Measurements from ENCODE around the gene PHF21B. TPM values are rescaled to one million over a fixed set of nuclear protein-coding genes. Genes with fewer than 3 reads are reported as not detected.

The PHF21B gene
- total RNA-seq, 1 donor from 2014 or later = 113 TPM

DNA sequence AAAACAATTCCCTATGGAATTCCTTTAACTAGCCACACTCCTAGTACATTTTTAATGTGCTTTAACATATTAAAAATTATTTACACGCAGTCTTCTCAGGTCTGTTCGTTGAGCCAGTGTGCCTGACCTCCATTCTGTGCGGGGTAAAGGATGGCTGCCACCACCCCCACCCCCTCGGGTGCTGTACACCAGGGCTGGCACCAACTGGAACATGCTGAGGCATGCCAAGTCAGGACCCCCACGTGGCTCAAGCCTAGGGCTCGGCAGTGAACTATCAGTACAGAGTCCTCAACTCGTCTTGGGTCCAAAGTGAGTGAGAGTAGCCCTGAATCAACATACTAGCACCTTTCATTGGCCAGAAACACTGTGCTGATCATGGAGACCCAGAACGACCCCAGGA lies 32.5 kb upstream of the PHF21B start:
- H3K36me3 Mint-ChIP-seq (ENCODE audit: unreplicated experiment) = no peaks in the 10 kb centered on the region

DNA sequence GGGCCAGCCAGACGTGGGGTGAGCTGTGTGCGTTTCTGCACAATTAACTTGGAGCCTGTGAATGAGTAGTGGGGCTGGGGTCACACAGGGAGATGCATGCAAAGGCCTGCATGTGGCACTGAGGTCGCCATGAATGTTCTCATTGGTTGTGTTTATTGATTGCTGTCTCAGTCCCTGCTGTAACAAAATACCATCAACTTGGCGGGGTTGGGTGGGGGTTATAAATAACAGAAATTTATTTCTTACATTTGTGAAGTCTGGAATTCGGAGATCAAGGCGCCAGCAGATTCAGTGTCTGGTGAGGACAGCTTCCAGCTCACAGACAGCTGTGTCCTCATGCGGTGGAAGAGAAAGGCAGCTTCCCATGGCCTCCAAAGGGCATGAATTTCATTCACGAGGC lies 29.3 kb upstream of the PHF21B start:
- peaks cover 10% of the 10 kb centered on the region for H3K27me3 Mint-ChIP-seq (ENCODE audit: unreplicated experiment)
- no peaks in the 10 kb centered on the region for H3K36me3 Mint-ChIP-seq (ENCODE audit: unreplicated experiment)
- H3K4me1 Mint-ChIP-seq (ENCODE audit: low read depth, unreplicated experiment) = no peaks in the 10 kb centered on the region
- DNase-seq = no peak
- peaks cover 8% of the 10 kb centered on the region for H3K9me3 Mint-ChIP-seq (ENCODE audit: unreplicated experiment)
- TF ChIP-seq, protein P1, sequence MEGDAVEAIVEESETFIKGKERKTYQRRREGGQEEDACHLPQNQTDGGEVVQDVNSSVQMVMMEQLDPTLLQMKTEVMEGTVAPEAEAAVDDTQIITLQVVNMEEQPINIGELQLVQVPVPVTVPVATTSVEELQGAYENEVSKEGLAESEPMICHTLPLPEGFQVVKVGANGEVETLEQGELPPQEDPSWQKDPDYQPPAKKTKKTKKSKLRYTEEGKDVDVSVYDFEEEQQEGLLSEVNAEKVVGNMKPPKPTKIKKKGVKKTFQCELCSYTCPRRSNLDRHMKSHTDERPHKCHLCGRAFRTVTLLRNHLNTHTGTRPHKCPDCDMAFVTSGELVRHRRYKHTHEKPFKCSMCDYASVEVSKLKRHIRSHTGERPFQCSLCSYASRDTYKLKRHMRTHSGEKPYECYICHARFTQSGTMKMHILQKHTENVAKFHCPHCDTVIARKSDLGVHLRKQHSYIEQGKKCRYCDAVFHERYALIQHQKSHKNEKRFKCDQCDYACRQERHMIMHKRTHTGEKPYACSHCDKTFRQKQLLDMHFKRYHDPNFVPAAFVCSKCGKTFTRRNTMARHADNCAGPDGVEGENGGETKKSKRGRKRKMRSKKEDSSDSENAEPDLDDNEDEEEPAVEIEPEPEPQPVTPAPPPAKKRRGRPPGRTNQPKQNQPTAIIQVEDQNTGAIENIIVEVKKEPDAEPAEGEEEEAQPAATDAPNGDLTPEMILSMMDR (IDR thresholded peaks at IDR 0.05; ENCODE audit: partially characterized antibody, unreplicated experiment) = no peak
- no peak overlapping the region for H3K27ac Mint-ChIP-seq (ENCODE audit: unreplicated experiment)
- H3K4me3 Mint-ChIP-seq (ENCODE audit: unreplicated experiment) = no peak overlapping the region

More for the DNA sequence above, 32.5 kb upstream of the PHF21B start:
- DNase-seq = no peak
- TF ChIP-seq, protein P1 (IDR thresholded peaks at IDR 0.05; ENCODE audit: partially characterized antibody, unreplicated experiment) = no peak
- H3K27ac Mint-ChIP-seq (ENCODE audit: unreplicated experiment) = no peak overlapping the region
- H3K27me3 Mint-ChIP-seq (ENCODE audit: unreplicated experiment) = peaks cover 10% of the 10 kb centered on the region
- peaks cover 8% of the 10 kb centered on the region for H3K9me3 Mint-ChIP-seq (ENCODE audit: unreplicated experiment)
- H3K4me1 Mint-ChIP-seq (ENCODE audit: low read depth, unreplicated experiment) = no peaks in the 10 kb centered on the region
- H3K4me3 Mint-ChIP-seq (ENCODE audit: unreplicated experiment) = no peak overlapping the region

DNA sequence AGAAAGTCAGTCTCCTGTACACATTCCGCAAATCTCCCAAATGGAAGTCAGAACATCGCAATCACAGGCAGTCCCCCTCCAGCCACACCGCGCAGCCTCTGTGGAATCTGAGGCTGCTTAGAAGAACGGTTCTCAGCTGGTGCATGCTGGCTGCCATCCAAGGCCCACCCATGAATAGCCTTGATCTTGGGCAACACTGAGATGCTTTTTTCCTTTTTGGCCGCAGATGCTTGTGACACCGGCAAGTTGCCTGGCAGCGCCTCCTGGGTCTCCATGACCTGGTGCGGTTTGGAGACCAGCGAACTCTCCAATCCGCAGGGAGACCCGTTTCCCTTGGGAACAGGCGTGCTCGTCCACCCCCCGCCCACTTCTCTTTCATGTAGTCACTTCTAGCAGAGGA lies 26.3 kb upstream of the PHF21B start:
- DNase-seq = no peak
- TF ChIP-seq, protein P1 (IDR thresholded peaks at IDR 0.05; ENCODE audit: partially characterized antibody, unreplicated experiment) = no peak
- peaks cover 5% of the 10 kb centered on the region for H3K9me3 Mint-ChIP-seq (ENCODE audit: unreplicated experiment)
- no peaks in the 10 kb centered on the region for H3K36me3 Mint-ChIP-seq (ENCODE audit: unreplicated experiment)
- H3K4me1 Mint-ChIP-seq (ENCODE audit: low read depth, unreplicated experiment) = no peaks in the 10 kb centered on the region
- no peak overlapping the region for H3K27ac Mint-ChIP-seq (ENCODE audit: unreplicated experiment)
- peaks cover 6% of the 10 kb centered on the region for H3K27me3 Mint-ChIP-seq (ENCODE audit: unreplicated experiment)
- H3K4me3 Mint-ChIP-seq (ENCODE audit: unreplicated experiment) = no peak overlapping the region

DNA sequence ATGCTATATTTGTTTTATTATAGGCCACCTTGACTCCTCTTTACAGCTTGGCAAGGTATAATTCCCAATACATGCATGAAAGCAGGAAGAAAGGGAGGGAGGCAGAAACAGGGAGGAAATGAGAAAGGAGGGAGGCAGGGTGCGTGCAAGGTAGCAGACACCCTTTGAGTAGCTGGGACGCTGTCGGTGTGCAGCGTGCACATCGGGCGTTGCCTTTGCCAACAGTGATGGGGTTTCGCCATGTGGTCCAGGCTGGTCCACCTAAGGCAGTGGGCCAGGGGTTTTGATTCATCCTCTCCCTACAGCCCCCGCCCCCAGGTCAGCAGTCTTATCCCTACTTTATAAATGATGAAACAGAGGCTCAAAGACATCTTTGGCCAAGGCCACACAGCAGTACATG lies 25.0 kb upstream of the PHF21B start:
- DNase-seq = no peak
- peaks cover 4% of the 10 kb centered on the region for H3K27me3 Mint-ChIP-seq (ENCODE audit: unreplicated experiment)

DNA sequence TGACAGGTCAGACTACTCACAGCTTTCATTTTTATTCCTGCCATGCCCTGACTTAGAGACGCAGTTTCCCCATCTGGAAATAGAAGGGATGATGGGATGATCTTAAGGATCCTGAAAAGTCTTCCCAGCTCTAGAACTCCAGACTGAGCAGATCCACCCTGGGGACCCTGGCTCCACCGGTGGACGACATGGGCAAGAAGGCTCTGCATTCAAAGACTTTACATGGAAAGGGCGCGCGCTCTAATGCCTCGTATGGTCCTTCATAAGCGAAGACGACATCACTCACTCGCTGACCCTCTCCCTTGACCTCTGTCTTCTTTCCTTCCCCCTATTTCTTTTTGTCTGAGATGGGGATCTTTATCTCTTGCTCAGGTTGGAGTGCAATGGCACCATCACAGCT lies 24.4 kb upstream of the PHF21B start:
- Mint-ChIP-seq H3K36me3 (ENCODE audit: unreplicated experiment) (no peaks in the 10 kb centered on the region), H3K27me3 (ENCODE audit: unreplicated experiment) (peaks cover 5% of the 10 kb centered on the region), H3K27ac (ENCODE audit: unreplicated experiment) (no peak overlapping the region), H3K4me3 (ENCODE audit: unreplicated experiment) (no peak overlapping the region), H3K4me1 (ENCODE audit: low read depth, unreplicated experiment) (no peaks in the 10 kb centered on the region), H3K9me3 (ENCODE audit: unreplicated experiment) (peaks cover 5% of the 10 kb centered on the region)
- TF ChIP-seq, protein P1 (IDR thresholded peaks at IDR 0.05; ENCODE audit: partially characterized antibody, unreplicated experiment) = no peak
- no peak for DNase-seq

More for the DNA sequence above, 25.0 kb upstream of the PHF21B start:
- Mint-ChIP-seq H3K36me3 (ENCODE audit: unreplicated experiment) (no peaks in the 10 kb centered on the region), H3K4me1 (ENCODE audit: low read depth, unreplicated experiment) (no peaks in the 10 kb centered on the region), H3K9me3 (ENCODE audit: unreplicated experiment) (peaks cover 5% of the 10 kb centered on the region), H3K27ac (ENCODE audit: unreplicated experiment) (no peak overlapping the region), H3K4me3 (ENCODE audit: unreplicated experiment) (no peak overlapping the region)
- TF ChIP-seq, protein P1 (IDR thresholded peaks at IDR 0.05; ENCODE audit: partially characterized antibody, unreplicated experiment) = no peak

Data from glutamatergic neuron (in vitro differentiated cells).